Neural progenitor cell (in vitro differentiated cells): ENCODE measurements around the gene ANO2. TPM values are rescaled to one million over a fixed set of nuclear protein-coding genes. Genes with fewer than 3 reads are reported as not detected.
A peak's percentile ranks its signal among the peaks of the same experiment; 100 is the strongest.

Source experiments
- DNase-seq: peaks from one replicate; pipeline ENCODE4 v3.0.0-alpha.2; 2016; ENCODE audit warnings: low spot score
- H2AFZ ChIP-seq: fragments of 200-600 bp; sonication (generic); replicated peaks from 2 replicates; pipeline ENCODE4 v1.6.1; 2016; ENCODE audit warnings: antibody characterized with exemption
- H3F3A ChIP-seq: fragments of 200-600 bp; sonication (generic); 2 replicates; pipeline ENCODE4 v1.6.1; 2016; ENCODE audit warnings: antibody characterized with exemption, low read depth
- H3K27ac ChIP-seq: fragments of 200-600 bp; sonication (generic); 2 replicates; pipeline ENCODE4 v1.5.1; 2016; ENCODE audit warnings: mild to moderate bottlenecking
- H3K27me3 ChIP-seq: fragments of 200-600 bp; sonication (generic); 2 replicates; pipeline ENCODE4 v1.6.1; 2016; ENCODE audit warnings: mild to moderate bottlenecking, moderate library complexity
- H3K36me3 ChIP-seq: fragments of 200-600 bp; sonication (generic); 2 replicates; pipeline ENCODE4 v1.5.1; 2016
- H3K4me1 ChIP-seq: fragments of 200-600 bp; sonication (generic); 2 replicates; pipeline ENCODE4 v1.6.1; 2016; ENCODE audit warnings: mixed run types
- H3K4me2 ChIP-seq: fragments of 200-600 bp; sonication (generic); 2 replicates; pipeline ENCODE4 v1.6.1; 2016
- H3K4me3 ChIP-seq: fragments of 200-600 bp; sonication (generic); 2 replicates; pipeline ENCODE4 v1.5.1; 2016
- H3K79me2 ChIP-seq: fragments of 200-600 bp; sonication (generic); 2 replicates; pipeline ENCODE4 v1.6.1; 2016; ENCODE audit warnings: low read depth
- H3K9ac ChIP-seq: fragments of 200-600 bp; sonication (generic); 2 replicates; pipeline ENCODE4 v1.6.1; 2016
- H3K9me3 ChIP-seq: fragments of 200-600 bp; sonication (generic); 2 replicates; pipeline ENCODE4 v1.5.1; 2016; ENCODE audit warnings: low read depth
- H4K20me1 ChIP-seq: fragments of 200-600 bp; sonication (generic); 2 replicates; pipeline ENCODE4 v1.6.1; 2016; ENCODE audit warnings: low read depth
- H3K27ac Mint-ChIP-seq: 3 replicates; pipeline ENCODE4 v1.8.0; 2021; ENCODE audit warnings: mixed read lengths
- H3K27me3 Mint-ChIP-seq: 2 replicates; pipeline ENCODE4 v1.8.0; 2022; ENCODE audit warnings: low read depth, mild to moderate bottlenecking, inconsistent platforms, moderate library complexity, mixed read lengths; ENCODE audit not compliant: insufficient read depth
- H3K36me3 Mint-ChIP-seq: 3 replicates; pipeline ENCODE4 v1.8.0; 2021; ENCODE audit warnings: mixed read lengths
- H3K4me1 Mint-ChIP-seq: 3 replicates; pipeline ENCODE4 v1.8.0; 2021; ENCODE audit warnings: mixed read lengths
- H3K4me3 Mint-ChIP-seq: 3 replicates; pipeline ENCODE4 v1.8.0; 2021; ENCODE audit warnings: mild to moderate bottlenecking, moderate library complexity, mixed read lengths
- H3K9me3 Mint-ChIP-seq: 3 replicates; pipeline ENCODE4 v1.8.0; 2020; ENCODE audit warnings: mixed read lengths
- CTCF ChIP-seq: fragments of 200-600 bp; sonication (generic); IDR thresholded peaks from 2 replicates; pipeline ENCODE4 v1.5.1; 2017; ENCODE audit warnings: antibody characterized with exemption, mild to moderate bottlenecking
- EZH2 ChIP-seq: fragments of 200-600 bp; sonication (generic); IDR thresholded peaks from 2 replicates; pipeline ENCODE4 v1.6.1; 2017; ENCODE audit warnings: antibody characterized with exemption, mild to moderate bottlenecking, moderate library complexity
- EZH2phosphoT487 ChIP-seq: fragments of 200-600 bp; sonication (generic); IDR thresholded peaks from 2 replicates; pipeline ENCODE4 v1.6.1; 2017; ENCODE audit warnings: antibody characterized with exemption
- total RNA-seq: library from RNA; depleted of rRNA; stranded (reverse); fragments of >200 nt; gene quantifications from 2 replicates; pipeline ENCODE4 v1.2.3, GENCODE V29; 2015; ENCODE audit warnings: low replicate concordance

Gene ANO2
- total RNA-seq, 1 donor from 2014 or later = 4.8 TPM

- Histone ChIP-seq H3K79me2 (no peaks in the 10 kb centered on the region), H4K20me1 (no peaks in the 10 kb centered on the region), H3K9ac (no peak overlapping the region), H3F3A (peaks cover 4% of the 10 kb centered on the region), H3K27me3 (no peaks in the 10 kb centered on the region), H3K4me1 (peaks cover 19% of the 10 kb centered on the region), H3K36me3 (no peaks in the 10 kb centered on the region), H3K9me3 (no peaks in the 10 kb centered on the region), H2AFZ (peak overlapping the region; percentile 62), H3K4me2 (no peak overlapping the region), H3K27ac (no peak overlapping the region), H3K4me3 (no peak overlapping the region)
- no peak for DNase-seq
- Mint-ChIP-seq H3K9me3 (no peaks in the 10 kb centered on the region), H3K27ac (peak overlapping the region; percentile 81), H3K36me3 (no peaks in the 10 kb centered on the region), H3K27me3 (peaks cover 3% of the 10 kb centered on the region), H3K4me1 (peaks cover 26% of the 10 kb centered on the region), H3K4me3 (no peak overlapping the region)
- TF ChIP-seq EZH2 = no peak
- TF ChIP-seq CTCF = no peak
- TF ChIP-seq EZH2phosphoT487 = no peak
These were observed 43.0 kb upstream of the ANO2 start for GRCh38 chr12:5988088-5988487.

GRCh38 chr12:5987573-5987972 lies 42.5 kb upstream of the ANO2 start:
- H3K4me1 ChIP-seq = peaks cover 19% of the 10 kb centered on the region
- no peaks in the 10 kb centered on the region for H3K36me3 ChIP-seq
- no peaks in the 10 kb centered on the region for H3K9me3 ChIP-seq
- H3K27ac ChIP-seq = no peak overlapping the region
- no peaks in the 10 kb centered on the region for H3K27me3 ChIP-seq
- Mint-ChIP-seq H3K27ac (no peak overlapping the region), H3K4me3 (no peak overlapping the region), H3K9me3 (no peaks in the 10 kb centered on the region), H3K4me1 (peaks cover 26% of the 10 kb centered on the region), H3K27me3 (peaks cover 3% of the 10 kb centered on the region), H3K36me3 (no peaks in the 10 kb centered on the region)
- no peak overlapping the region for H2AFZ ChIP-seq
- no peak overlapping the region for H3K9ac ChIP-seq
- no peak overlapping the region for H3K4me2 ChIP-seq
- TF ChIP-seq EZH2 = no peak
- H3K4me3 ChIP-seq = no peak overlapping the region
- no peaks in the 10 kb centered on the region for H3K79me2 ChIP-seq
- H3F3A ChIP-seq = peaks cover 4% of the 10 kb centered on the region
- no peaks in the 10 kb centered on the region for H4K20me1 ChIP-seq
- no peak for DNase-seq

GRCh38 chr12:5985471-5985870 lies 40.4 kb upstream of the ANO2 start:
- TF ChIP-seq EZH2phosphoT487 (no peak), EZH2 (no peak), CTCF (no peak)
- no peaks in the 10 kb centered on the region for H3K36me3 ChIP-seq
- H2AFZ ChIP-seq = peak overlapping the region; percentile 74
- Mint-ChIP-seq H3K9me3 (no peaks in the 10 kb centered on the region), H3K27me3 (peaks cover 3% of the 10 kb centered on the region), H3K36me3 (no peaks in the 10 kb centered on the region), H3K4me3 (no peak overlapping the region), H3K27ac (no peak overlapping the region), H3K4me1 (peaks cover 26% of the 10 kb centered on the region)
- no peaks in the 10 kb centered on the region for H3K9me3 ChIP-seq
- peaks cover 19% of the 10 kb centered on the region for H3K4me1 ChIP-seq
- H3K27ac ChIP-seq = peak overlapping the region; percentile 16
- peak overlapping the region; percentile 52 for H3K4me2 ChIP-seq
- H3F3A ChIP-seq = peaks cover 4% of the 10 kb centered on the region
- no peaks in the 10 kb centered on the region for H4K20me1 ChIP-seq
- H3K27me3 ChIP-seq = no peaks in the 10 kb centered on the region
- peak; percentile 48 for DNase-seq
- no peak overlapping the region for H3K9ac ChIP-seq
- H3K4me3 ChIP-seq = no peak overlapping the region
- H3K79me2 ChIP-seq = no peaks in the 10 kb centered on the region

- Histone ChIP-seq H3K4me3 (no peak overlapping the region), H3K27ac (no peak overlapping the region), H3K9me3 (no peaks in the 10 kb centered on the region), H3K36me3 (no peaks in the 10 kb centered on the region), H2AFZ (no peak overlapping the region), H3K9ac (no peak overlapping the region), H3K79me2 (no peaks in the 10 kb centered on the region), H4K20me1 (no peaks in the 10 kb centered on the region), H3K4me2 (no peak overlapping the region), H3F3A (peaks cover 4% of the 10 kb centered on the region), H3K27me3 (no peaks in the 10 kb centered on the region), H3K4me1 (peaks cover 19% of the 10 kb centered on the region)
- Mint-ChIP-seq H3K27ac (no peak overlapping the region), H3K4me3 (no peak overlapping the region), H3K36me3 (no peaks in the 10 kb centered on the region), H3K4me1 (peaks cover 26% of the 10 kb centered on the region), H3K27me3 (peaks cover 3% of the 10 kb centered on the region), H3K9me3 (no peaks in the 10 kb centered on the region)
- TF ChIP-seq CTCF (no peak), EZH2phosphoT487 (no peak), EZH2 (no peak)
- no peak for DNase-seq
These were observed 39.8 kb upstream of the ANO2 start for GRCh38 chr12:5984873-5985272.
